HUES64 (cell line): Measurements from ENCODE around the gene SIK2.

ENCODE experiments used
- H3K27ac ChIP-seq: 2 replicates; pipeline ENCODE4 v1.7.0; 2013; ENCODE audit warnings: low read depth, low read length, inconsistent platforms
- H3K27me3 ChIP-seq: 2 replicates; pipeline ENCODE4 v1.6.1; 2013; ENCODE audit warnings: mild to moderate bottlenecking, low read length; ENCODE audit not compliant: insufficient read depth
- H3K36me3 ChIP-seq: 2 replicates; pipeline ENCODE4 v1.6.1; 2013; ENCODE audit warnings: mild to moderate bottlenecking, low read length; ENCODE audit not compliant: insufficient read depth
- H3K4me1 ChIP-seq: 2 replicates; pipeline ENCODE4 v1.6.1; 2013; ENCODE audit warnings: mild to moderate bottlenecking, low read length, moderate library complexity; ENCODE audit not compliant: insufficient read depth
- H3K4me3 ChIP-seq: 2 replicates; pipeline ENCODE4 v1.5.1; 2013; ENCODE audit warnings: mild to moderate bottlenecking, low read length, moderate library complexity
- H3K9ac ChIP-seq: 2 replicates; pipeline ENCODE4 v1.6.1; 2013; ENCODE audit warnings: mild to moderate bottlenecking, low read depth, low read length
- H3K9me3 ChIP-seq: 2 replicates; pipeline ENCODE4 v1.6.1; 2013; ENCODE audit warnings: low read depth, low read length; ENCODE audit not compliant: insufficient read depth
- WGBS: fragments of 150-250, 120-280 bp; methylation state at CpG from one replicate; pipeline ENCODE4 v1.1.7; 2013; ENCODE audit warnings: missing lambda C conversion rate; 5-methylcytosine and 5-hydroxymethylcytosine counted together

SIK2 gene

GRCh38 chr11:111683806-111684205 is 81.6 kb downstream of the SIK2 start:
- H3K9me3 ChIP-seq: no peaks in the 10 kb centered on the region

GRCh38 chr11:111684251-111684650 is 82.0 kb downstream of the SIK2 start:
- Histone ChIP-seq H3K9ac (no peak overlapping the region), H3K4me3 (no peak overlapping the region), H3K27me3 (no peaks in the 10 kb centered on the region), H3K4me1 (no peaks in the 10 kb centered on the region), H3K9me3 (no peaks in the 10 kb centered on the region), H3K27ac (no peak overlapping the region), H3K36me3 (peaks cover 9% of the 10 kb centered on the region; the same call in 1 of the 2 replicates)
- 96% methylated on average over 2 of the region's 2 CpGs for WGBS

More at GRCh38 chr11:111683806-111684205, 81.6 kb downstream of the SIK2 start:
- H3K4me1 ChIP-seq: no peaks in the 10 kb centered on the region
- H3K36me3 ChIP-seq: peaks cover 9% of the 10 kb centered on the region; the same call in 1 of the 2 replicates
- no peak overlapping the region for H3K27ac ChIP-seq
- no peaks in the 10 kb centered on the region for H3K27me3 ChIP-seq
- H3K4me3 ChIP-seq: no peak overlapping the region
- no peak overlapping the region for H3K9ac ChIP-seq
- 94% methylated on average over 3 of the region's 3 CpGs for WGBS

DNA sequence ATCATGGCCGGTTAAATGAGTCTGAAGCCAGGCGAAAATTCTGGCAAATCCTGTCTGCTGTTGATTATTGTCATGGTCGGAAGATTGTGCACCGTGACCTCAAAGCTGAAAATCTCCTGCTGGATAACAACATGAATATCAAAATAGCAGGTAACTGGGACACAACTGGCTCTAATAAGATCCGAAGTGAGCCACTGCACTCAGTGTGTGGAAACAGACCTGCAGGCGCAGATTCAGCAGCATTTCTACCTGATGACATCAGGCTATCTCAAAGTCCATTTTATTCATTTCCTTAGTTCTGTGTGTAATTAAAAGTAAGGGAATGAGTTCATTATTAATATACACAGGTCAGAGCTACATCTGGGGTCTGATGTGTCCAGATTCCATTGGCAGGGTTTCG is 85.8 kb downstream of the SIK2 start:
- Histone ChIP-seq H3K4me3 (no peak overlapping the region), H3K36me3 (peaks cover 9% of the 10 kb centered on the region; the same call in 1 of the 2 replicates), H3K27me3 (no peaks in the 10 kb centered on the region), H3K27ac (no peak overlapping the region), H3K9ac (no peak overlapping the region), H3K9me3 (no peaks in the 10 kb centered on the region), H3K4me1 (no peaks in the 10 kb centered on the region)
- WGBS: 95% methylated on average over 7 of the region's 7 CpGs

- Histone ChIP-seq H3K4me1 (peaks cover 10% of the 10 kb centered on the region; the same call in 1 of the 2 replicates), H3K9ac (no peak overlapping the region), H3K4me3 (no peak overlapping the region), H3K27ac (no peak overlapping the region), H3K9me3 (no peaks in the 10 kb centered on the region), H3K27me3 (no peaks in the 10 kb centered on the region), H3K36me3 (peaks cover 9% of the 10 kb centered on the region; the same call in 1 of the 2 replicates)
- 96% methylated on average over 2 of the region's 2 CpGs for WGBS
These were observed 88.9 kb downstream of the SIK2 start for GRCh38 chr11:111691176-111691575.

DNA sequence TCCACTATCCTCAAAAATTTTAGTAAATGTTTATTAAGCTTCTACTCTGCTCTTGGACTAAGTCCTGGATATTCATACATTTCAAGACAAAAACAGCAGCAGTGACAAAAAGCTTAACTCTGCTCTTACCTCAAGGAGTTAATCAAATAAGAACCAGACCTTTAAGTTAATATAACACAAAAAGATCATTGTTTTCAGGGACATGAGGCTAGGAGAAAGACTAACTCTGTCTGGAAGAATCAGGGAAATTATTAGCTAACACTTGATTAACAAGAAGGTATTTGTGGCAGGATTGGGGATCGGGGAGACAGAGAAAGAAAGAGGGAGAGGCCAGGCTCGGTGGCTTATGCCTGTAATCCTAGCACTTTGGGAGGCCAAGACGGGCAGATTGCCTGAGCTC is 89.5 kb downstream of the SIK2 start:
- Histone ChIP-seq H3K27me3 (no peaks in the 10 kb centered on the region), H3K27ac (no peak overlapping the region), H3K4me3 (no peak overlapping the region), H3K9me3 (no peaks in the 10 kb centered on the region), H3K9ac (no peak overlapping the region), H3K4me1 (peaks cover 10% of the 10 kb centered on the region; the same call in 1 of the 2 replicates), H3K36me3 (peaks cover 9% of the 10 kb centered on the region; the same call in 1 of the 2 replicates)
- WGBS: 88% methylated on average over 3 of the region's 3 CpGs

DNA sequence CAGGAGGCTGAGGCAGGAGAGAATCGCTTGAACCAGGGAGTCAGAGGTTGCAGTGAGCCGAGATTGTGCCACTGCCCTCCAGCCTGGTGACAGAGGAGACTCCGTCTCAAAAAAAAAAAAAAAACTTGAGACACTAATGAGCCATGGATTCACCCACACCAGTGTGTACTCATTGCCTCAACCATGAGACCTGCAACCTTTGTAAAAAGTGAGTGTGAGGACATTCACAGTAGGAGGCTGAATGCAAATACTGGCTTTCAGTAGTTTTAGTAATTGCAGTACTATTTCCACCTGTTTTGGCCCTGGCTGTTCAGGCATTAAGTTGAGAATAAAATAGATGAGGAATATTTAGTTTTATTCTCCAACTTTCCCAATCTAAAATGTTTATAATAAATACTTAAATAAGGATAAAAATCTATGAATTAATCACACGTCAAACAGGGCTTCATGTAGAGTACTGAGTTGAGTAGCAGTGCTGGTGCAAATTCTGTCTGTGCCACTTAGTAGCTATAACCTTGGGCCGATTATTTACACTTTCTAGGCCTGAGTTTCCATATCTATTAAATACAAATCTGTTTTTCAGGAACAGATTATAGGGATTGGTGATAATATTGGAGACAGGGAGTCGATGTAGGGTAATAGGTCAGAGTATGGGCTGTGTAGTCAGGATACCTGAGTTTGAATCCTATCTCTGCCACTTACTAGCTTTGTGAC is 91.1 kb downstream of the SIK2 start:
- Histone ChIP-seq H3K4me1 (peaks cover 10% of the 10 kb centered on the region; the same call in 1 of the 2 replicates), H3K9ac (no peak overlapping the region), H3K27me3 (no peaks in the 10 kb centered on the region), H3K27ac (no peak overlapping the region), H3K4me3 (no peak overlapping the region), H3K36me3 (peaks cover 4% of the 10 kb centered on the region; the same call in 1 of the 2 replicates), H3K9me3 (no peaks in the 10 kb centered on the region)
- 89% methylated on average over 5 of the region's 6 CpGs for WGBS

DNA sequence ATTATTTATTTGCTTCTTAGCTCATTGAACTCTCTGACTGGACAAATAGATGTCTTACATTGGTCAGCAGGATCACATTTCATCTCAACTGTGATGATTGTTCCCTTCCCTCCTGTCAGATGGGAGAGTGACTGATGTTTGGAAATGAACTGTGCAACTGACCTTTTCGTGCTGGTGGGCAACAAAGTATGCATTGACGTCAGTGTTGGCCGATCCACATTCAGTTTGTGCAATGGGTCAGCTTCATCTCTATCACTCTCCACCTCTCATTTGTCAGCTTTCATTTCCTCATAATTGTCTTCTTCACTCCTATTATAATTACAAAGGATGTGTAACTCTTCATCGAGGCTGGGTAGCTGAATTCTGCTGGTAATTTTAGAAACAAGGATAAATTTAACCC is 92.6 kb downstream of the SIK2 start:
- H3K4me3 ChIP-seq: no peak overlapping the region
- no peaks in the 10 kb centered on the region for H3K9me3 ChIP-seq
- no peak overlapping the region for H3K27ac ChIP-seq
- no peaks in the 10 kb centered on the region for H3K36me3 ChIP-seq
- no peak overlapping the region for H3K9ac ChIP-seq
- peaks cover 10% of the 10 kb centered on the region; the same call in 1 of the 2 replicates for H3K4me1 ChIP-seq
- 96% methylated on average over 3 of the region's 4 CpGs for WGBS
- no peaks in the 10 kb centered on the region for H3K27me3 ChIP-seq

- H3K4me3 ChIP-seq: no peak overlapping the region
- no peaks in the 10 kb centered on the region for H3K27me3 ChIP-seq
- peaks cover 10% of the 10 kb centered on the region; the same call in 1 of the 2 replicates for H3K4me1 ChIP-seq
- H3K9ac ChIP-seq: no peak overlapping the region
- H3K27ac ChIP-seq: no peak overlapping the region
- 93% methylated on average over 1 of the region's 1 CpG for WGBS
- H3K9me3 ChIP-seq: no peaks in the 10 kb centered on the region
- H3K36me3 ChIP-seq: no peaks in the 10 kb centered on the region
These were observed 94.3 kb downstream of the SIK2 start for GRCh38 chr11:111696556-111696955.

DNA sequence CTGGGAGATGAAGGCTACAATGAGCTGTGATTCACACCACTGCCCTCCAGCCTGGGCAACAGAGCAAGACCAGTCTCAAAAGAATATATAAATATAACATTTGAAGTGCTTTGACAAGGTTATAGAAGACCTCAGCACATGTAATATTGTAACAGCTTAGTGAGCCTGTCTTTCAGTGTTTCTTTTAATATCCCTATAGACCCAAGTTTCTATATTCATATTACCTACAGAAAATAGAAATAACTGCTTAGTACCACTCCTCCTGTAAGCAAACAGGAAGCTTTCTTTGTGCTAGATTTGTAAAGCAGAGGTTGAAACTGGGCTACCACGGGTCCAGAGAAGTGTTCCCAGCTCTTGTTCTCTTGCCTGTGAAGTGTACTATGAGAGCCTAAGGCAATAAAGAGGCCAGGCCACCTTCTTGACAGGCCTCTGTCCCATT is 95.7 kb downstream of the SIK2 start:
- Histone ChIP-seq H3K27ac (no peak overlapping the region), H3K36me3 (no peaks in the 10 kb centered on the region), H3K27me3 (no peaks in the 10 kb centered on the region), H3K4me3 (no peak overlapping the region), H3K9me3 (no peaks in the 10 kb centered on the region), H3K9ac (no peak overlapping the region), H3K4me1 (peaks cover 10% of the 10 kb centered on the region; the same call in 1 of the 2 replicates)
- 87% methylated on average over 1 of the region's 1 CpG for WGBS

- Histone ChIP-seq H3K27me3 (no peaks in the 10 kb centered on the region), H3K36me3 (peaks cover 3% of the 10 kb centered on the region; the same call in 1 of the 2 replicates), H3K27ac (no peak overlapping the region), H3K4me3 (no peak overlapping the region), H3K9me3 (no peaks in the 10 kb centered on the region), H3K4me1 (peaks cover 10% of the 10 kb centered on the region; the same call in 1 of the 2 replicates), H3K9ac (no peak overlapping the region)
- WGBS: 100% methylated on average over 2 of the region's 3 CpGs
These were observed 96.8 kb downstream of the SIK2 start for GRCh38 chr11:111698852-111699559.

- H3K27ac ChIP-seq: no peak overlapping the region
These were observed 97.4 kb downstream of the SIK2 start for GRCh38 chr11:111699579-111700156.

More at GRCh38 chr11:111699579-111700156, 97.4 kb downstream of the SIK2 start:
- Histone ChIP-seq H3K9me3 (no peaks in the 10 kb centered on the region), H3K9ac (no peak overlapping the region), H3K36me3 (peaks cover 6% of the 10 kb centered on the region), H3K4me1 (peaks cover 5% of the 10 kb centered on the region; the same call in 1 of the 2 replicates), H3K4me3 (no peak overlapping the region), H3K27me3 (no peaks in the 10 kb centered on the region)
- 100% methylated on average over 1 of the region's 1 CpG for WGBS
